DOHH2 (cell line): ENCODE results near the gene RPRD1B.

Experiments
- H3F3A ChIP-seq: fragments of 200-600 bp; sonication (generic), shearing (Covaris generic); 2 replicates; pipeline ENCODE4 v1.6.0; 2016; ENCODE audit warnings: antibody characterized with exemption, mild to moderate bottlenecking; ENCODE audit not compliant: control insufficient read depth, insufficient read depth
- H3K27ac ChIP-seq: fragments of 200-600 bp; sonication (generic); 2 replicates; pipeline ENCODE4 v1.5.1; 2014; ENCODE audit warnings: low read depth, mild to moderate bottlenecking, low read length, moderate library complexity
- H3K27me3 ChIP-seq: fragments of 200-600 bp; sonication (generic); 2 replicates; pipeline ENCODE4 v1.6.1; 2014; ENCODE audit warnings: mild to moderate bottlenecking, low read length, mixed read lengths; ENCODE audit not compliant: control insufficient read depth
- H3K36me3 ChIP-seq: fragments of 200-600 bp; sonication (generic); 2 replicates; pipeline ENCODE4 v1.6.1; 2014; ENCODE audit warnings: mild to moderate bottlenecking, low read length, moderate library complexity, mixed read lengths; ENCODE audit not compliant: control insufficient read depth
- H3K4me1 ChIP-seq: fragments of 200-600 bp; sonication (generic); 2 replicates; pipeline ENCODE4 v1.6.1; 2014; ENCODE audit warnings: mild to moderate bottlenecking, low read length, mixed read lengths; ENCODE audit not compliant: control insufficient read depth
- H3K4me2 ChIP-seq: fragments of 200-600 bp; sonication (generic); 2 replicates; pipeline ENCODE4 v1.6.0; 2014; ENCODE audit warnings: mild to moderate bottlenecking, low read length, moderate library complexity
- H3K4me3 ChIP-seq: fragments of 200-600 bp; sonication (generic); 2 replicates; pipeline ENCODE4 v1.5.1; 2014; ENCODE audit warnings: mild to moderate bottlenecking, low read length, mixed read lengths
- H3K79me2 ChIP-seq: fragments of 200-600 bp; sonication (generic); 2 replicates; pipeline ENCODE4 v1.6.1; 2014; ENCODE audit warnings: mild to moderate bottlenecking, low read length, mixed read lengths; ENCODE audit not compliant: control insufficient read depth
- H3K9me2 ChIP-seq: fragments of 200-600 bp; sonication (generic); replicated peaks from 2 replicates; pipeline ENCODE4 v1.6.1; 2014; ENCODE audit warnings: mild to moderate bottlenecking, low read length, mixed read lengths; ENCODE audit not compliant: control insufficient read depth
- H3K9me3 ChIP-seq: fragments of 200-600 bp; sonication (generic); 2 replicates; pipeline ENCODE4 v1.6.1; 2014; ENCODE audit warnings: antibody characterized with exemption, low read length, mixed read lengths; ENCODE audit not compliant: control insufficient read depth, insufficient read depth
- H4K20me1 ChIP-seq: fragments of 200-600 bp; sonication (generic); 2 replicates; pipeline ENCODE4 v1.6.0; 2014; ENCODE audit warnings: low read depth, mild to moderate bottlenecking, antibody characterized with exemption, low read length, moderate library complexity; ENCODE audit not compliant: control insufficient read depth, insufficient read depth
- CTCF ChIP-seq: fragments of 200-600 bp; sonication (generic); IDR thresholded peaks from one replicate; pipeline ENCODE4 v1.5.1; 2014; ENCODE audit warnings: antibody characterized with exemption, mild to moderate bottlenecking, low read depth, low read length; ENCODE audit not compliant: poor library complexity, severe bottlenecking
- EZH2phosphoT487 ChIP-seq: fragments of 200-600 bp; sonication (generic); IDR thresholded peaks from 2 replicates; pipeline ENCODE4 v1.6.1; 2017; ENCODE audit warnings: borderline replicate concordance, mild to moderate bottlenecking, antibody characterized with exemption, low read length, moderate library complexity, mixed read lengths

RPRD1B gene

GRCh38 chr20:38063911-38064530 is 30.5 kb downstream of the RPRD1B start:
- peaks cover 91% of the 10 kb centered on the region for H3K36me3 ChIP-seq
- H3K27ac ChIP-seq = no peak overlapping the region
- H3K4me3 ChIP-seq = no peak overlapping the region
- H3K79me2 ChIP-seq = no peaks in the 10 kb centered on the region
- no peaks in the 10 kb centered on the region for H3K4me1 ChIP-seq
- TF ChIP-seq CTCF (no peak), EZH2phosphoT487 (no peak)
- H4K20me1 ChIP-seq = peaks cover 7% of the 10 kb centered on the region; the same call in 1 of the 2 replicates
- H3K4me2 ChIP-seq = no peak overlapping the region
- no peaks in the 10 kb centered on the region for H3K27me3 ChIP-seq
- no peaks in the 10 kb centered on the region for H3F3A ChIP-seq
- no peaks in the 10 kb centered on the region for H3K9me3 ChIP-seq
- no peaks in the 10 kb centered on the region for H3K9me2 ChIP-seq

- H3K4me2 ChIP-seq = no peak overlapping the region
- H3K4me3 ChIP-seq = no peak overlapping the region
- H3F3A ChIP-seq = no peaks in the 10 kb centered on the region
- no peaks in the 10 kb centered on the region for H3K9me3 ChIP-seq
- H3K79me2 ChIP-seq = no peaks in the 10 kb centered on the region
- H4K20me1 ChIP-seq = peaks cover 7% of the 10 kb centered on the region; the same call in 1 of the 2 replicates
- no peaks in the 10 kb centered on the region for H3K9me2 ChIP-seq
- no peak overlapping the region for H3K27ac ChIP-seq
- no peaks in the 10 kb centered on the region for H3K4me1 ChIP-seq
- H3K36me3 ChIP-seq = peaks cover 88% of the 10 kb centered on the region
- TF ChIP-seq EZH2phosphoT487 = no peak
- TF ChIP-seq CTCF = no peak
- H3K27me3 ChIP-seq = no peaks in the 10 kb centered on the region
Observed at GRCh38 chr20:38065764-38066375, 32.3 kb downstream of the RPRD1B start.

GRCh38 chr20:38066969-38067716 is 33.6 kb downstream of the RPRD1B start:
- Histone ChIP-seq H3K36me3 (peaks cover 86% of the 10 kb centered on the region), H3K4me3 (no peak overlapping the region), H3F3A (no peaks in the 10 kb centered on the region), H3K27ac (no peak overlapping the region), H4K20me1 (peaks cover 7% of the 10 kb centered on the region; the same call in 1 of the 2 replicates), H3K9me3 (no peaks in the 10 kb centered on the region), H3K27me3 (no peaks in the 10 kb centered on the region), H3K9me2 (no peaks in the 10 kb centered on the region), H3K79me2 (no peaks in the 10 kb centered on the region), H3K4me1 (no peaks in the 10 kb centered on the region), H3K4me2 (no peak overlapping the region)
- no peak for TF ChIP-seq CTCF
